Measurements from ENCODE around the gene GALNT11.

GALNT11 gene

DNA sequence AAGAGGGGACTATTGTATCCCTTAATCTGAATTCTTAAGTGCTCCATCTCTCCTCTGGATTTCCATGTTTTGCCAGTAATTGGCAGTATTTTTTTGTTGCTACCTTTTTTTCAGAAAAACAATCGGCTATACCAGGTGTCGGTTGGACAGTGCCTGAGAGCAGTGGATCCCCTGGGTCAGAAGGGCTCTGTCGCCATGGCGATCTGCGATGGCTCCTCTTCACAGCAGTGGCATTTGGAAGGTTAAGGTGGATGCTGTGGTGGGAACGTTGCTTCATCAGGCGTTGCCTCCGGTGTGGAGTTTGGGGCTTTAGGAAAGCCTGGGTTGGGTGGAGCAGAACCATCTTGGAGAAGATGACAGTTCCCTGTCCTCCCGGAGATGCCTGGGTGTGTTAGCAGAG lies 96.0 kb downstream of the GALNT11 start:
- DNase-seq = no peak

GRCh38 chr7:152122540-152122939 lies 97.1 kb downstream of the GALNT11 start:
- no peak for DNase-seq

- DNase-seq = no peak
These were observed 101.3 kb downstream of the GALNT11 start for GRCh38 chr7:152126741-152127140.

DNA sequence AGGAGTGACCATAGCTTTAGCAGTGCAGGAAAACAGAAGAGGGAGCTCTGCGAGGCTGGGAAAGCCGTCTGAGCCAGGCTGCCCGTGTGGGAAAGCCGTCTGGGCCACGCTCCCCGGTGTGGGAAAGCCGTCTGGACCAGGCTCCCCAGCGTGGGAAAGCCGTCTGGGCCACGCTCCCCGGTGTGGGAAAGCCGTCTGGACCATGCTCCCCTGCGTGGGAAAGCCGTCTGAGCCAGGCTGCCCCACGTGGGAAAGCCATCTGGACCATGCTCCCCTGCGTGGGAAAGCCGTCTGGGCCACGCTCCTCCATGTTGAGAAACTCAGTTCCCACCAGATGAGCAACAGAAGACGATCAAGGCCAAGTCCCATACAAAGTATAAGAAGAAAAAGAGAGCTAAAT lies 101.8 kb downstream of the GALNT11 start:
- no peak for DNase-seq

GRCh38 chr7:152128252-152128651 lies 102.8 kb downstream of the GALNT11 start:
- DNase-seq = no peak

- no peak for DNase-seq
These were observed 103.4 kb downstream of the GALNT11 start for GRCh38 chr7:152128741-152129461.

DNA sequence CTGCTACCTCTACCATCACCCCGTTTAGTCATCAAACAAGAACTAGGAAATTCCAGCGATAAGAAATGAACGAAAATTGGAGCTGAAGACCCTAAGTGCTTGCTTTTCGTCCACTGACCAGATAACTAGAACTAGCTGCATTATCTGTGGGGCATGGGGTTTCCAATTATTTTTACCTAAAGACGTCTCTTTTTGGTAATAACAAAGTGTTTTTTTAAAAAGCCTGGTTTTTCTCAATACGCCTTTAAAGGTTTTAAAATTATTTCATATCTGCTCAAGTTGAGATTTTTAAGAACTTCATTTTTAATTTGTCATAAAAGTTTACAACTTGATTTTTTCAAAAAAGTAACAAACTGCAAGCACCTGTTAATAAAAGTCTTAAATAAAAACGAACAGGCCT lies 104.2 kb downstream of the GALNT11 start:
- DNase-seq = no peak

- no peak for DNase-seq
These were observed 105.5 kb downstream of the GALNT11 start for GRCh38 chr7:152130658-152131590.

DNA sequence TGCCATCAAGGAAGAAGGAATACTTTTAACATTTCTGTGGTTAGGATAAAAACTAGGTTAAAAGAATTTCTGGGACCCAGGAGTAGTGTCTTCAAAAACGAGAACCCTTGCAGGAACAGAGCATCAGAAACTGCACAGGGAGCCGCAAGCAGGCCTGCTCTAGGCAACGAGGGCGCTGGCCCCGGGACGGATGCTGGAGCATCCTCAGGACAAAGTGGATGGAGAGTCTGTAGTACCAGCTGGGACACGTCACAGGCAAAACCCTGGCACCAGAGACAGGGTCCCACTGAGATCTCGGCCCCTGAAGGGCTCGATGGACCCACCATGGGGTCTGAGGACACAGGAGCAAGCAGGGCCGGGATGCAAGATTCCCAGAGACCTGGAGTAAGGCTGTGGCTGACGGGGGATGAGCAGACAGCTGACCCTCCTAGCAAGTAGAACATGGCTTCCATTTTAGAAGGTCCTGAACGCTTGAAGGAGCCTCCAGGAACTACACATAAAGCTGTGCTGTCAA lies 106.6 kb downstream of the GALNT11 start:
- no peak for DNase-seq

GRCh38 chr7:152132812-152133211 lies 107.3 kb downstream of the GALNT11 start:
- no peak for DNase-seq

- no peak for DNase-seq
These were observed 108.3 kb downstream of the GALNT11 start for GRCh38 chr7:152133804-152134203.

- DNase-seq = no peak
These were observed 111.2 kb downstream of the GALNT11 start for GRCh38 chr7:152136686-152137085.

DNA sequence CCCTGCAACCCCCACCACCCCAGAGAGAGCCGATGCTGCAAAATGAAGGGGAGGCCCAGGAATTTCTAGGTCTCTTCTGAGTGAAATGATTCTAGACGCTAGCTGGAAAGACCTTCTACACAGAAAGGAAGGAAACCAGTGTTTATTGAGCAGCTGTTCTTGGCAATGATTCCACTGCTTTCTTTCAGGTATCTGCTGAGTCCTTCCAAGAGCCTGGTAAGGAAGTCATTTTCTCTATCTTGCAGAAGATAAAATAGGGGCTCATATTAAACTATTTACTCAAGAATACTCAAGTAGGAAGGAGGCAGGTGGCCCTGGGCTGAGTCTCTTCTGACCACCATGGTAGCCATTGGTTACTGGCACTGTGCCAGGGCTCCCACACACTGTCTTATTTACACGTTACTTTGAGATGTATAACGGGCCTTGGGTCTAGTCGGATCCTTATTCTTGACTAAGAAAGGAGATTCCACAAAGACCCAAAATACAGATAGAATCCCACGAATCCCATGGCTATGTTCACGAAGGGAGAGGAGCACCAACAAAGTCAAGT lies 112.1 kb downstream of the GALNT11 start:
- no peak for DNase-seq

DNA sequence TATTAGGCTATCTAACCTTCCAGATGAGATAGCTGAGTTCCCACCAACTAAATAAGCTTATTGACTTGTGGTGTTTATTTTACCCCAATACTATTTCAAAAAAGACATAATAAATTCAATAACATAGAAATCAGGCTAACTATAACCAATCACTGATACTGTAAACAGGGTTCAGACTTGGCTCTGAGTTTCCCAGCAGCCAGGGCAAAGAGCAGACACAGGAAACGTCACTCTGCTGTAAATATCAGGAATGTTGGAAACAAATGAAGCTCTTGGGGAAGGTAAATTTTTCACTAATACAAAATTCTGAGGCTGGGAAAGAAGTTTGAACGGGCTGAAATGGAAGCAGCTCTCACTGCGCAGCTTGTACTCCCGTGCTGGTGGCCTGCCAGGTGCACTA lies 114.6 kb downstream of the GALNT11 start:
- DNase-seq = no peak

DNA sequence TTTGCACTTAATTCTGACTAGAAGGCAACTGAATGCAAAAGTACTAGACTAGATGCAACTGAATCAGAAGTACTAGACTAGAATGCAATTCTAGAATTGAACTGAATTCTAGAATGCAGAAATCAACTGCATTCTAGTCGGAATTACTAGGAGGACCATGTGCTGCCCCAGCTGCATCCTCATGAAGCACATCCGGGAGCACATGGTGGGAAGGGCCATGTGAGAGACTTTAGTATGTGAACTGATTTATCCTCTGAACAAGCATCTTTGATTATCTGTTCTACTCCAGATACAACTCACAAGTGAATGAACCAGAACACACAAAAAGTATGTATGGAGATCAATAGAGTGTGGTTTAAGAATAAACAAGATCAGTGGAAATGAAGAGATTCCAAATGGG lies 115.1 kb downstream of the GALNT11 start:
- no peak for DNase-seq

DNA sequence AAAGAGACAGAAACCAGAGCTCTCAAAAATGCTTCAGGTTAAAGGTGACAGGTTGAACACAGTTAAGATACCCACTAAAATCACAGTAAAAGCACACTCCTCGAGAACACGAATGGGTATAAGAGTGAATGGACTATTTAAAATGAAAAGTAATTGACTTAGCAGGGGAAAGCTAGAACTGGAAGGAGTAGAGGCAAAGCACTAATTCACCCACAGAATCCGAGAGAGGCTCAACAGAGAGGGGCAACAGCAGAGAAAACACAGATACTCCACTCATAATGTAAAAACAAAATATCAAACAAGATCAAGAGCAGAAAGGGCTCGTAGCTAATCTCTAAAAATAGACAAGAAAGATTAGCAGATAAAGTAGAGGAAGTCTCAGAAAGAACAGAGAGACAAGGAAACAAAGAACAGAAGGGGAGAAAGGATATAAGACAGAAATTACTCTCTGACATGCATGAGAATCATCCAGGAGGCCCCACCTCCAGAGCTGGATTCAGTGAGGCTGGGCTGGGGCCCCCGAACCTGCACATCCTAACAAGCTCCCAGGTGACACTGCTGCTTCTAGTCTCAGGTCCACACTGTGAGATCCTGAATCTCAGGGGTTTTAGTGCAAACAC lies 117.6 kb downstream of the GALNT11 start:
- DNase-seq = no peak

DNA sequence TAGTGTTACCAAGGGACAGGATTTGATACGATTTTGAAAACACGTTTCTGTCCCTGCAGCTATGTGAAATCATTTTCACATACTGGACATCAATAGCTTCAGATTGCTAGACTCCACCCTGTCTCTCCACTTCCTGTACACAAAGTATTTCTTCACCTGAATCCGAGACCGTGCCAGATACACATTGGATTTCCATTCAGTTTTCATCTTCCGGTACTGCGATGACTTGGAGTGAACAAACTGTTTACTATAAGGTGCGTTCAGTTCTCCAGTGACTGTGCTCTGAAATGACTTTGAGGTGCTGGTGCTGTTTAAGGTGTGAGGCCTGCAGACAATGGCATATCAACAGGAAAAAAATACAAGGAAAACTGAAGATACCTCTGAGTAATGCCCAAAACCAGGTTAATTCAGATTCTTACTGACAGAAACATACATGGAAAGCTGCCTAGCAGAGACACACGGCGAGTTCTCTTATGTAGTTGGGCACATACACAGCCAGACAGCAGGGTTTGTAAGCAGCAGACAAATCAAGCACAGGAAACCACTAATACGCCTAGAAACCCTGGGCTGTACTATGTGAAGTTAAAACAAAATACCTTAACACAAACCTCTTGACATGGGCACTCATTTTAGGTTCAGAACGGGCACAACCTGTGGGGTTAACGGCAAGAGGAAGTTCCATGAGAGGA lies 119.2 kb downstream of the GALNT11 start:
- DNase-seq = no peak

- DNase-seq = no peak
These were observed 120.5 kb downstream of the GALNT11 start for GRCh38 chr7:152145853-152146466.

DNA sequence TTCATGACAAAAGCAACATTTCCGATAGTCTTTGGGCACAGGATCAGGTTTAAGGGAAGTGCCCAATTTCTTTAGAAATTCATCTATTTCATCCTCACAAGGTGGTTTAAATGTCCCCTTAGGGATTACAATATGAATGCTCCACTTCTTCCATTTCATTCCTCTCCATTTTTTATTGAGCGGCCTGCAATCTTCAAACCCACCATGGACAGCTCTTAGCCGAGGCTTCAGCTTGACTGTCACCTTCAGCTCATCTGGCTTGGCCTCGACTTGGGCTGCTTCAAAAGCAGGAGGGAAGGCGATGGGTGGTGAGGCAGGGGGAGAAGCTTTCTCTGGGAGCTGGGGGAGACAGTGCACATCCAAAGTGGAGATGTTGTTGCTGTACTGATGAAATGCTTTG lies 123.2 kb downstream of the GALNT11 start:
- DNase-seq = no peak

DNA sequence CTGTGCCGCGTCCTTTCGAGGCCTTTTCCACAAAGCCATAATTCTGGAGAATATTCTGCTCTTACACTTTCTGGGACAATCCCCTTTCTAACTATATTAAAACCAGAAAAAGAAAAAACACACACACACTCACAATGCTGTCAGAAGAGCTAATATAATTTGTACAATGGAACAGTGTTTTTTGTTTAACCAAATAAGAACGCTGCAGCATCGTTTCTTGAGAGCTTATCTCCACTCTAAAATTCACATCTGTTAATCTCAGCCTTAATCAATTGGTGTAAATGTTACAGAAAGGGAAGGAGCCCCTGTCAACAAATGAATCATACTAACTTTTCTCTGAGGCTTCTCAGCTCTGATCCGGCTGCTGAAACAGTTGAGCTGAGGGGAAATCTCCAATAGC lies 123.9 kb downstream of the GALNT11 start:
- DNase-seq = no peak

GRCh38 chr7:152152267-152152666 lies 126.8 kb downstream of the GALNT11 start:
- DNase-seq = no peak
